ENCODE measurements around the gene P4HTM. TPM values are rescaled to one million over a fixed set of nuclear protein-coding genes. Genes with fewer than 3 reads are reported as not detected.

P4HTM gene
- total RNA-seq, 1 experiment from 2014 or later, result 13.4 TPM

GRCh38 chr3:49023775-49024174 is 33.7 kb downstream of the P4HTM start:
- no peak for DNase-seq (ENCODE audit: low read depth)

DNA sequence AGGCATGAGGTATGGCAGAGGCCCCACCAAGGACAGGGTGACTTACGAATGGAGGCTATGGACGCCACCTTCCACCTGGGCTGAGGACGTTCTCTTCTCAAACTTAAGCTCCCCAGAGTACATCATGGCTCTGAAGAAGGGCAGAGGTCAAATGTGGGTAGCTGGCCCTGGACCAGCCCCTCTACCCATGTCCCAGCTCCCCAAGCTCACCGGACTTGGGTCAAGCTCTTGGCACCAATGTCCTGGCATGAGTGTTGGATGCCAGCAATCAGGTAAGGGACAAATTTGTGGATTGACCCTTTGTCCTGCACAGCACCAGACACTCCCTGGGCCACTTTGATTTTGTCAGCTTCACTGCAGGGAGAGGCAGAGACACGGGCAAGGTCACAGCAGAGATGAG is 34.4 kb downstream of the P4HTM start:
- DNase-seq (ENCODE audit: low read depth), result no peak

DNA sequence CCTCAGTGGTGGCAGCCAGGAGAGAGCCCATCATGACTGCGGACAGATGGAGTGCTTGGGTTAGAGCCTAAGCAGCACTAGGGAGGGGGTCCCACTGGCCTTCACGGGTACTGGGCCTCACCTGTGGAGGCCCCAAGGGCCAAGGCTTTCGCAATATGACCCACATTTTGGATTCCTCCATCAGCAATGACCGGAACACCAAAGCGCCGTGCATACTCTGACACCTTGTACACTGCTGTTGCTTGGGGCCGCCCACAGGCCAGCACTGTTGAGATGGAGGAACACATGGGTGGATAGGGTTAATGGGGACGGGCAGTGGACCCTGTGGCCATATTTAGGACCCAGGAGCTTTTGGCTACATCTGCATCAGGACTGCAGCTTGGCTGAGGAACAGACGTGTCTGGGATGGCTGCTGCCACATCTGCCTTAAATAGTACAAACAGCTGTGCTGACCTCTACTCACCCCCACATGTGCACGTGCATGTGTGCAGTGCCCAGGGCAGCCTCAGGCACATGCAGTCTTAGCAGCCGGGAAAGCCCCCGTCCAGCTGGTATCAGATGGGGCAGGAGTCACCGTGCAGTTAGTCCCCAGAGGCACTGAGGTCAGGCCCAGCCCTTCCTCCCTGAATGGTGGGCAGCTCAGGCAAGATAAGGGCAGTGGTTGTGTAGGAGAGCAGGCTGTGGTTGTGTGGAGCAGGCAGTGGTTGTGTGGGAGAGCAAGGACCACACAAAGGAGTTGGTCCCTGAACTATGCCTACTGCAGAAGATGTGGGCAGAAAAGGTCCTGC is 35.2 kb downstream of the P4HTM start:
- DNase-seq (ENCODE audit: low read depth), result no peak

DNA sequence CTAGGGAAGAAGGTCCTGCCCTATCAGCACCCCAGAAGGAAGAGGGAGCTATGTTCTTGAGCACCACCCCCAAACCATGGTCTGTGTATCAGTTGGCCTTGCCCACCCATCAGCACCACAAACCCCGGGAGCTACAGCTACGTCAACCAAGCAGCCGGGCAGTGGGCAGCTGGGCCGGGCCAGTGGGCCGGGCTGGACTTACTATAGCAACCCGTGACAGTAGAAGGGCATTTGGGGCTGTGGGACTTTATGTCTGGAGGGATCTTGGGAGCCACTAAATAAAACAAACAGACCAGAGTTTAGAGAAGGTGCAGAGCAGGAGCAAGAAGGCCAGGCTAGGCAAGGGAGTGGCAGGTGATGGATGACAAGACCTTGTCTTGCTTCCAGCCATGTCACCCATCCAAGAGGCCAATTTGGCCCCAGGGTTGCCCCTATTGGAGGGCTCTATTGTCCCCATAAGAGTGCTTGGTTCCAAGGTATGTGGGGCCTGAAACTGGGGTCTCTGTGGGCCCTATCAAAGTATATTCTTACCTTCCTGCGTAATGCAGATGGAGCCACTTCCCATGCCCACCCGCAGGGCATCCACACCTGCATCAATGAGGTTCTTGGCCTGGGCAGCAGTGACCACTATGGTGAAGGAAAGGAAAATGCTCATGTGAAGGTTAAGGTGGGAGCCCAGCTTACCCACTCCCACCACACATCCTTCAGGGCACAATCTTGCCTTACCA is 35.9 kb downstream of the P4HTM start:
- no peak for DNase-seq (ENCODE audit: low read depth)

DNA sequence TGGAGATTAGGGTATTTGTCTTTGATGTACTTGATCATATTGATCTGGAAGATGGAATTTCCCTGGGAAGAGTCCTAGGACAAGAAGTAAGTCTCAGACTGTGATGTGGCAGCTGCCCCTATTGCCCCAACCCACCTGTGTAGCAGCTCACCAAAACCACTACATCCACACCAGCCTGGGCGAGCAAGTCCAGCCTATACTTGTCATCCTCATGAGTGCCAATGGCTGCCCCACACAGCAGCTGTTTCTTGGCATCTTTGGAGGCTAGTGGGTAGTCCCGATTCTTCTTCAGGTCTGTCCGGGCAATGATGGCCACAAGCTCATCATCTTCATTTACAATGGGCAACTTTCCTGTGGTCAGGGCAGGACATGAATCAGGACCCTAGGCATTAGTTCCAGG is 36.5 kb downstream of the P4HTM start:
- DNase-seq (ENCODE audit: low read depth), result no peak

- DNase-seq (ENCODE audit: low read depth), result no peak
Observed at GRCh38 chr3:49027634-49028033, 37.6 kb downstream of the P4HTM start.

DNA sequence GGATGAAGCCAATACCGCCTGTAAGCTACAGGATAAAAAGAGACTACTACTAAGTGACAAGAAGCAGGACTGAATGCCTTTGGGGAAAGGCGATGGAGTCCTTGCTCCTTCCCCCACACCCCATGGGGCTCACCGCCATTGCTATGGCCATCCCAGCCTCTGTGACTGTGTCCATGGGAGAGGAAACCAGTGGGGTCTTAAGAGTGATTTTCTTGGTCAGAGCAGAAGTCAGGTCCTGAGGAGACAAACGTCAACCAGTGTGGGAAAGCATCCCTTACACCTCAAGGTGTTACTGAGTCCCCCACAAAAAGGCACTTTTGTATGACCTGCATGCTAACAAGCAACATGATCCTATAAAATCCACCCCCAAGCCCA is 38.2 kb downstream of the P4HTM start:
- DNase-seq (ENCODE audit: low read depth), result no peak

GRCh38 chr3:49028673-49029562 is 38.9 kb downstream of the P4HTM start, which contains the start of gene IMPDH2:
TSS of gene IMPDH2 (minus strand) at chr3:49029398. CDS start at chr3:49029350, 48 bp downstream.
- peak; percentile 89 for DNase-seq (ENCODE audit: low read depth)

DNA sequence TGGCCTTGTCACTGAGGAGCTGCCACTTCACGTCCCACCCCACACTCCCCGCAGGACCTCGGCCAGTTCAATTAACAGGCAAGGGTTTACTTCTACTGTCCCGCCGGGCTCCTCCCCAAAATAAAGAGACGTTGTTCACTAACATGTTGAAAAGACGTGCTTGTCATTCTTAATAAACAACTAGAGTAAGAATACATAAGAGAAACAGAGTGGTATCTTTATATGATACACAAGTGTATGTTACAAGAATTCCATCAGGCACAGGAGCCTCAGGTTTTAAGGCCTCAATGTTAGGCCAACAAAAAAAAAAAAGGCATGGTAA is 39.5 kb downstream of the P4HTM start:
- DNase-seq (ENCODE audit: low read depth), result no peak

DNA sequence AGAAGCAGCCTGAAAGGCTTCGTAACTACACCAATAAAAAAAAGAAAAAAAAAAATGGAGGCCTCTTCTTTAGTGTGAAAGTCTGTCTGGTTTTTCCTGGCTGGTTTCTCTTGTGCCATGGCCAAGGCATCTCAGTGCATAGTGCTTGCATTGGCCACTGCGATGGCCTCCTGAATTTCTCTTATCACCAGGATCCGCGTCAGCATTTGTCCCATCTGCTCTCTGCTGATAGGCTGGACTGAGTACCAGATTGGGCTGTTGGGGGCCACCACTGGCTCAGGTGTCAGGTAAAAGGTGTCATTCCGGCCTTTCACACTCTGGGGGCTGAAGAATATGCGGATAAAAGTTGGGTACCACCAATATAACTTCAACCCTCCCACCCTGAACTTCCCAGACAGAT is 40.3 kb downstream of the P4HTM start:
- DNase-seq (ENCODE audit: low read depth), result no peak

DNA sequence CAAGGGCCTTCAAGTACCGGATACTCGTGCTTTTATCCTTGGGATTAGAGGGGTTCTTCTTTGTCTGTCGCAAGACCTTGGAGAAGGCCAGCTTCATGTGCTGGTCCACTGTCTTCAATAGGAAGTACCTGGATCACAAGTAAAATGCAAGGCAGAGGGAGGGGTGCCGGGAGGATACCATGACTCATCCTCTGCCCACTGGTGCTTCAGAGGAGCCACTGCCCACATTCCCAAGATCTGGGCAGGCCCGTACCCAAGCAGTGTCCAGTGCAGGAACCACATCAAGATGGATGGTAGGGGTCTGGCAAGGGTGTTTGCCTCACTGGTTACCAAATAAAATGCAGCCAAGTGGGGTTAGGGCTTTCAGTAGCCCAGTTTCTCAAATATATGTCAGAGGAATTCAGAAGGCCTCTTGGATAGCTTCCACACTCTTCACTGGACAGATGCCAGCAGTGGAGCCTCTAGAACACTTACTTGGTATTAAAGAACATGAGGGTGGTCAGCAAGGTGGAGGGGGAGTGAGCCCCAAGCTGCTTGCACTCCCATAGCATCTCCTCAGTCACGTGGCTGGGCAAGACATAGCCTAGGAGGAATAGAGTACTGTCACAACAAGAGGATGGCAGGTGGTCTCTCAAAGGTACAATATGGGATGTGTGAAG is 42.7 kb downstream of the P4HTM start:
- no peak for DNase-seq (ENCODE audit: low read depth)

DNA sequence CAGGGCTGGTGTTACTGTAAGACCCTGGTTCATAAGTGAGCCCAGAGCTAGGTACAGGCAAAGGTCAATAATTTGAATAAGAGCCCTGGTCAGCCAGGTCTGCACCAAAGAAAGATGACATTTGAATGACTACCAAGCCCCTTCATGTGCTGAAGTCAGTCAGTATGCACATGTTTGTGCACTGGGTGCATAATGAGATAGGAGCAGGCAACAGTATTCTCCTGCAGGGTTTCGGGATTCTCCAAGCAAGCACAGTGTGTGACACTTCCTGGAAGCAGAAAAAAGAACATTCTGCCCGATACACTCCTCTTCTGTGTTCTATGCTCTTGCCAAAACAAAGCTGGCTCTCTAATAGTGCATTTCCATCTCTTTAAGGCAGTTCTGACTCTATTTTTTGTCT is 44.6 kb downstream of the P4HTM start:
- no peak for DNase-seq (ENCODE audit: low read depth)

DNA sequence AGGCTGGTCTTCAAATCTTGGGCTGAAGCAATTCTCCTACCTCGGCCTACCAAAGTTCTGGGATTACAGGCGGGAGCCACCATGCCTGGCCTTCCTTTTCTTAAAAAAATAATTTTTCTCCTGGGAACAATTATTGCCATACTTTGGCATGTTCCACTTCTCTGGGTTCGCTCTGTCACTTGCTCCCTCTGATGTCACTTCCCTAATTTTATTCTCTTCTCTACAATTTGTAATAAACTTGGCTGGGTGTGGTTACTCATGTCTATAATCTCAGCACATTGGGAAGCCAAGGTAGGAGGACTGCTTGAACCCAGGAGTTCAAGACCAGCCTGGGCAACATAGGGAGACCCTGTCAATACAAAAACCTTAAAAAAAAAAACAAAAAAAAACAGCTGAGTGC is 45.2 kb downstream of the P4HTM start:
- DNase-seq (ENCODE audit: low read depth), result no peak

GRCh38 chr3:49053543-49053942 is 63.5 kb downstream of the P4HTM start:
- no peak for DNase-seq (ENCODE audit: low read depth)

- DNase-seq (ENCODE audit: low read depth), result no peak
Observed at GRCh38 chr3:49054344-49054862, 64.4 kb downstream of the P4HTM start.

Small RNAs within 50 kb of the gene (small RNA-seq; reads per million reads assigned to genes)
- gene MIR191, result 980 reads per million, percentile 99 among the genes with 10 or more reads in this experiment
- gene MIR425, result 8.5 reads per million, percentile 91 among the genes with 10 or more reads in this experiment

Other genes starting within 250 kb of the P4HTM start
- 34.2 and 42.6 TPM in 2 replicates for gene PRKAR2A, start 142.4 kb upstream of the P4HTM start, total RNA-seq (2014; rRNA removed; shearing (Covaris generic))
- gene SLC25A20, start 91.4 kb upstream of the P4HTM start, total RNA-seq (2014; rRNA removed; shearing (Covaris generic)), result 14.4 and 19.8 TPM in 2 replicates
- gene ARIH2, start 71.4 kb upstream of the P4HTM start, total RNA-seq (2014; rRNA removed; shearing (Covaris generic)), result 109 and 119 TPM in 2 replicates
- 87.0 and 97.2 TPM in 2 replicates for gene WDR6, start 17.1 kb downstream of the P4HTM start, total RNA-seq (2014; rRNA removed; shearing (Covaris generic))
- 51.6 and 64.6 TPM in 2 replicates for gene DALRD3, start 28.3 kb downstream of the P4HTM start, total RNA-seq (2014; rRNA removed; shearing (Covaris generic))
- 153 and 205 TPM in 2 replicates for gene NDUFAF3, start 31.9 kb downstream of the P4HTM start, total RNA-seq (2014; rRNA removed; shearing (Covaris generic))
- 562 and 591 TPM in 2 replicates for gene IMPDH2, start 39.2 kb downstream of the P4HTM start, total RNA-seq (2014; rRNA removed; shearing (Covaris generic))
- 69.9 and 100 TPM in 2 replicates for gene QRICH1, start 103.8 kb downstream of the P4HTM start, total RNA-seq (2014; rRNA removed; shearing (Covaris generic))
- 233 and 324 TPM in 2 replicates for gene QARS1, start 114.5 kb downstream of the P4HTM start, total RNA-seq (2014; rRNA removed; shearing (Covaris generic))
- gene USP19, start 130.6 kb downstream of the P4HTM start, total RNA-seq (2014; rRNA removed; shearing (Covaris generic)), result 76.4 and 77.3 TPM in 2 replicates
- 96.4 and 98.1 TPM in 2 replicates for gene LAMB2, start 142.8 kb downstream of the P4HTM start, total RNA-seq (2014; rRNA removed; shearing (Covaris generic))
- 32.0 and 36.2 TPM in 2 replicates for gene CCDC71, start 176.1 kb downstream of the P4HTM start, total RNA-seq (2014; rRNA removed; shearing (Covaris generic))
- 3.2 and 5.1 TPM in 2 replicates for gene KLHDC8B, start 181.4 kb downstream of the P4HTM start, total RNA-seq (2014; rRNA removed; shearing (Covaris generic))